ENCODE data around the gene AANAT.

AANAT gene

DNA sequence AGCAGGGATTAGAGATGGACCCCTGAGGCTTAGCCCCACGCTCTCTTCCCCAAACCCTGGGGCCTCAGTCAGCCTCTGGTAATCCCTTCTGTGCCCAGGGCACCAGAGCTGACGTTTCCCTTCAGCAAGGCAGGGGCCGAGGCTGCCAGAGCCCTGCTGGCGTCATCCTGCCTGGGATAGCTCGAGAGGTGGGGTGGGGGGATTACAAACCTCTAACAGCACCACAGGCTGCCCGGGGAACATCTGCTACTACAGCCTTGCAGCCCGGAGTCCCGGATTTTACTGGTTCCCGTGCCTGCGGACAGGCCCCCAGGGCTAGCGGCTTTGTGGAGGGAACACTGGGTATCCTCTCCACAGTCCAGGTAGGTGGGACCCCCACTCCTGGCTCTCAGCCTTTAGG lies at the start of gene AANAT:
AANAT (plus strand) TSS at position 238 of the 400 bp plus-strand sequence. CDS start 1,144 bp downstream, outside the sequence.
- no peak for DNase-seq (ENCODE audit: low read depth in 1 of 2, low spot score in 1 of 2)

DNA sequence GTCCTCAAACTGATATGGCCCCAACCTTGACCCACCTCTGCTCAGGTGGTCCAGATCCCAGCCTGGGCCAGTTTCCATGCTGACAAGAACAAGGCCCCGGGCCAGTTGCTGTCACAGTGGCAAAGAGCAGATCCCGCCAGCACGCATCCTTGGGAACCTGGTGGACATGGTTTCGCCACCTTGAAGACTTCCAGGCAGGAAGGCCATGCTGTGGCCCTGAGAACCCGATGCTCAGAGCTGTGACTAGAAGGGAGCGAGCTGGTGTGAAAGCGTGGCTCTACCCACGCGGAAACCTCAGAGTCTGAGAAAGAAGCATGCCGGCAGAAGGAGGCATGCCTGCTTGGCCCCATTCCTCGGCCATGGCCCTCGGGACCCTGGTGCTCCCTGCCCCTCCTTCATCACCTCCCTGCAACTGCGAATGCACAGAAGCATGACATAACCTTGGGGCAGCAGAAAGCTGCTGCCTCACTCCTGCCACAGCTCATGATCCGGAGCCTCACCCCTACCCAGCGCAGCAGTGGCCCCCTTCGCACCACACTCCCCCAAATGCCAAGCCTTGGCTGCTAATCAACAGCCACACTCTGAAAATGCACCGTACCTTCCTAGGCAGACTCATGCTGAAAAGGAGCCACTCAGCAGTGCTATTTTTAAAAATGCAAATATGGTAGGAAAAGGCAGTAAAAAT lies 47.7 kb upstream of the AANAT start:
- no peak for DNase-seq (ENCODE audit: low read depth in 1 of 2, low spot score in 1 of 2)

- DNase-seq (ENCODE audit: low read depth in 1 of 2, low spot score in 1 of 2), result no peak
Measured at GRCh38 chr17:76420356-76421043, 46.9 kb upstream of the AANAT start.

- no peak for DNase-seq (ENCODE audit: low read depth in 1 of 2, low spot score in 1 of 2)
Measured at GRCh38 chr17:76421044-76421407, 46.4 kb upstream of the AANAT start.

- DNase-seq (ENCODE audit: low read depth in 1 of 2, low spot score in 1 of 2), result no peak
Measured at GRCh38 chr17:76422406-76422805, 45.0 kb upstream of the AANAT start.

GRCh38 chr17:76422860-76423259 lies 44.5 kb upstream of the AANAT start:
- DNase-seq (ENCODE audit: low read depth in 1 of 2, low spot score in 1 of 2), result no peak

GRCh38 chr17:76426853-76427252 lies 40.5 kb upstream of the AANAT start:
- no peak for DNase-seq (ENCODE audit: low read depth in 1 of 2, low spot score in 1 of 2)

GRCh38 chr17:76427501-76428231 lies 39.7 kb upstream of the AANAT start:
- no peak for DNase-seq (ENCODE audit: low read depth in 1 of 2, low spot score in 1 of 2)

- DNase-seq (ENCODE audit: low read depth in 1 of 2, low spot score in 1 of 2), result no peak
Measured at GRCh38 chr17:76428511-76428910, 38.9 kb upstream of the AANAT start.

- no peak for DNase-seq (ENCODE audit: low read depth in 1 of 2, low spot score in 1 of 2)
Measured at GRCh38 chr17:76431509-76431908, 35.9 kb upstream of the AANAT start.

- no peak for DNase-seq (ENCODE audit: low read depth in 1 of 2, low spot score in 1 of 2)
Measured at GRCh38 chr17:76432004-76432403, 35.4 kb upstream of the AANAT start.

- no peak for DNase-seq (ENCODE audit: low read depth in 1 of 2, low spot score in 1 of 2)
Measured at GRCh38 chr17:76432712-76433336, 34.6 kb upstream of the AANAT start.

- DNase-seq (ENCODE audit: low read depth in 1 of 2, low spot score in 1 of 2), result no peak
Measured at GRCh38 chr17:76433693-76434092, 33.7 kb upstream of the AANAT start.

GRCh38 chr17:76434870-76435269 lies 32.5 kb upstream of the AANAT start:
- DNase-seq (ENCODE audit: low read depth in 1 of 2, low spot score in 1 of 2), result no peak

DNA sequence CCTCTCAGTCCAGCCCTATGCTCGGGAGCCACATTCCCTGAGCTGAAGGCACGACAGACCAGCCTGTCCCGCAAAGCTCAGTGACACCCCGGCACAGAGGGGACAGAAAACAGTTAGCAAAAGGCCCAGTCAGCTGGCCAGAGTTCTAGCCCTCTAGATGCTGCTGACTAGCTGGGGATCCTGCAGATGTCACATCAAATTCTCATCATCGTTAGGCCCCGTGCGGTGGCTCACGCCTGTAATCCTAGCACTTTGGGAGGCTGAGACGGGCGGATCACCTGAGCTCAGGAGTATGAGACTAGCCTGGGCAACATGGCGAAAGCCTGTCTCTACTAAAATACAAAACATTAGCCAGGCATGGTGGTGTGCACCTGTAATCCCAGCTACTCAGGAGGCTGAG lies 31.7 kb upstream of the AANAT start:
- no peak for DNase-seq (ENCODE audit: low read depth in 1 of 2, low spot score in 1 of 2)

- no peak for DNase-seq (ENCODE audit: low read depth in 1 of 2, low spot score in 1 of 2)
Measured at GRCh38 chr17:76437467-76438402, 29.7 kb upstream of the AANAT start.

- DNase-seq (ENCODE audit: low read depth in 1 of 2, low spot score in 1 of 2), result no peak
Measured at GRCh38 chr17:76438906-76439305, 28.5 kb upstream of the AANAT start.

DNA sequence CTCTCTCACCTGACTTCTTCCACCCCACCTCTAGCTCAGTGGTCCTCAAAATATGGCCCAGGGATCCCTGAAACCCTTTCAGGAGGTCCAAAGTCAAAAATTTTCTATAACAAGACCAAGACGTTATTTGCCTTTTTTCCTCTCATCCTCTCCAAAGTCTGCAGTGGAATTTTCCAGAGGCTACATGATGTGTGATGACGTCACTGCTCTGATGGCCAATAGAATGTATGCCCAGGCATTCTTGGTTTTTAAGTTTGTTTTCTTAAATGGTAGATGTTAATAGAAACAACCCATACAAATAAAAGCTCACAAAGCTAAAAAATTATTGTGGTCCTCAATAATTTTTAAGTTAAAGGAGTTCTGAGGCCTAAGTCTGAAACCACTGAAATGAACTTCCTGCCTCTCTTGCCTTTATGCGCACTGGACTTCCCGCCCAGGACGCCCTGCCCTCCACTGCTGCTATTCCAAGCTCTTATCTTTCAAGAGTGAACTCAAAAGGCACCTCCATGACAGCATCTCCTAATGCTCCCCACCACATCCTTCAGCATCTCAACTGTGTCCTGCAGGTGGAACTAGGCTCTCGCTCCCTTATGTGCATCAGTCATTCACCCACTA lies 28.0 kb upstream of the AANAT start:
- DNase-seq (ENCODE audit: low read depth in 1 of 2, low spot score in 1 of 2), result no peak

DNA sequence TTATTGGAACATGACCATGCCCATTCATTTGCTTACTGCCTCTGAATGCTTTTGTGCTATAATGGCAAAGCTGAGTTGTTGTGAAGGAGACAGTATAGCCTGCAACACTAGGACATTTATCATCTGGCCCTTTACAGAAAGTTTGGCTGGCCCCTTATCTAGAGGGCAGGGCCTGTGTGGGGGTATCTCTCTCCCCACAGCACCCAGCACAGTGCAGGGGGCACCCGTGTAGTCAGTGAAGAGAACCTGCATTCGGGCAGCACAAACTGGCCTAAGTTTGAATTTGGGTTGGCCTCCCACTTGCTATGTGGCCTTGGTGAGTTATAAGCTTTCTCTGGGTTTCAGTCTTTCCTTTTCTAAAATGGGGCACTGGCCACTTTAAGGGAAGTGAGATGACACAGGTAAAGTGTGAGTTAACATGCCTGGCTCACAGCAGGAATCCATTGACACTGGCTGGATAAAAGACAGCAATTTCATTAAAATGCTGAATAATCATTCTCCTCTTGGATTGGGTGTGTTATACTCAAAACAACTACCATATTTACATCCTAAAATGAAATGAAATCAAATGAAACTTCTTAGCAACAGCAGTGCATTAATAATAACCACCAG lies 26.5 kb upstream of the AANAT start:
- no peak for DNase-seq (ENCODE audit: low read depth in 1 of 2, low spot score in 1 of 2)

All from activated CD4-positive, alpha-beta T cell treated with anti-CD3 and anti-CD28 coated beads, Interleukin-2, amount 50 U/mL, for 24 hours (primary cell).